HG02588 (cell line): ENCODE results near the gene BRSK1.

ENCODE experiments used
- ATAC-seq: cut with Tn5 transposase; IDR thresholded peaks from one replicate; pipeline ENCODE4 v1.9.1; 2021; ENCODE audit warnings: mild to moderate bottlenecking, moderate library complexity; ENCODE audit not compliant: unreplicated experiment

The BRSK1 gene

GRCh38 chr19:55273978-55274707 lies 9.7 kb upstream of the BRSK1 start:
- no peak for ATAC-seq

- no peak for ATAC-seq
These were observed 7.7 kb upstream of the BRSK1 start for GRCh38 chr19:55275851-55276719.

GRCh38 chr19:55276720-55277430 lies 6.9 kb upstream of the BRSK1 start:
- ATAC-seq = no peak

- no peak for ATAC-seq
These were observed 6.3 kb upstream of the BRSK1 start for GRCh38 chr19:55277494-55277893.

GRCh38 chr19:55278391-55279135 lies 5.2 kb upstream of the BRSK1 start:
- no peak for ATAC-seq

GRCh38 chr19:55279340-55279739 lies 4.5 kb upstream of the BRSK1 start:
- ATAC-seq = no peak

- ATAC-seq = peak; percentile 62
These were observed 3.8 kb upstream of the BRSK1 start, which contains the start of gene HSPBP1 for GRCh38 chr19:55279770-55280643. Gene HSPBP1, minus strand, starts transcription at chr19:55280110. Its CDS starts 502 bp downstream, at chr19:55279608.

GRCh38 chr19:55284405-55285058 lies 735 bp downstream of the BRSK1 start:
- ATAC-seq = no peak

- ATAC-seq = no peak
These were observed 1.6 kb downstream of the BRSK1 start for GRCh38 chr19:55285229-55285890.

GRCh38 chr19:55287361-55288079 lies 3.7 kb downstream of the BRSK1 start:
- ATAC-seq = no peak

GRCh38 chr19:55289117-55289796 lies 5.5 kb downstream of the BRSK1 start:
- ATAC-seq = no peak

GRCh38 chr19:55297267-55297666 lies 13.5 kb downstream of the BRSK1 start:
- no peak for ATAC-seq

GRCh38 chr19:55299991-55300390 lies 16.2 kb downstream of the BRSK1 start:
- no peak for ATAC-seq

GRCh38 chr19:55300886-55301458 lies 17.2 kb downstream of the BRSK1 start:
- ATAC-seq = no peak

- ATAC-seq = peak; percentile 41
These were observed 17.9 kb downstream of the BRSK1 start for GRCh38 chr19:55301459-55302317.

- no peak for ATAC-seq
These were observed 18.5 kb downstream of the BRSK1 start for GRCh38 chr19:55302318-55302703.
